Measurements from ENCODE around the gene IL12RB2.

The IL12RB2 gene

GRCh38 chr1:67332653-67333529 is 25.2 kb downstream of the IL12RB2 start:
- ChIA-PET CTCF (interaction anchor here (0.7 to 2.1 kb wide), 6 partner anchors 12 to 168 kb away, joined by 3 to 8 read pairs (median 4); no protein-coding TSS in a partner anchor), POLR2A (no interaction called here)
- no peak overlapping the region for H3K4me3 ChIP-seq (ENCODE audit: low read depth, low read length)
- no peak for TF ChIP-seq CTCF (IDR thresholded peaks at IDR 0.05; ENCODE audit: insufficient read depth, low read length, missing control alignments)
- no peak for DNase-seq (ENCODE audit: low read depth, low spot score)

- no peak for TF ChIP-seq CTCF (IDR thresholded peaks at IDR 0.05; ENCODE audit: insufficient read depth, low read length, missing control alignments)
- H3K4me3 ChIP-seq (ENCODE audit: low read depth, low read length) = no peak overlapping the region
- ChIA-PET POLR2A (no interaction called here), CTCF (interaction anchor here (0.8 to 2.1 kb wide), 5 partner anchors 14 to 168 kb away, joined by 3 to 8 read pairs (median 5); no protein-coding TSS in a partner anchor)
- DNase-seq (ENCODE audit: low read depth, low spot score) = no peak
These were observed 25.9 kb downstream of the IL12RB2 start for GRCh38 chr1:67333603-67334002.

GRCh38 chr1:67335411-67335810 is 27.7 kb downstream of the IL12RB2 start:
- CTCF ChIA-PET = interaction anchor here (1.2 to 2.0 kb wide), 2 partner anchors 10 to 13 kb away, joined by 5 to 9 read pairs; no protein-coding TSS in a partner anchor
- no peak for DNase-seq (ENCODE audit: low read depth, low spot score)
- H3K4me3 ChIP-seq (ENCODE audit: low read depth, low read length) = no peak overlapping the region
- POLR2A ChIA-PET = no interaction called here
- no peak for TF ChIP-seq CTCF (IDR thresholded peaks at IDR 0.05; ENCODE audit: insufficient read depth, low read length, missing control alignments)

GRCh38 chr1:67336157-67336556 is 28.5 kb downstream of the IL12RB2 start:
- H3K4me3 ChIP-seq (ENCODE audit: low read depth, low read length) = no peak overlapping the region
- ChIA-PET CTCF (interaction anchor here (0.7 to 2.0 kb wide), 3 partner anchors 9 to 164 kb away, joined by 3 to 9 read pairs (median 5); no protein-coding TSS in a partner anchor), POLR2A (no interaction called here)
- TF ChIP-seq CTCF (IDR thresholded peaks at IDR 0.05; ENCODE audit: insufficient read depth, low read length, missing control alignments) = no peak
- DNase-seq (ENCODE audit: low read depth, low spot score) = no peak

GRCh38 chr1:67336783-67337182 is 29.1 kb downstream of the IL12RB2 start:
- CTCF ChIA-PET = interaction anchor here (0.6 to 2.0 kb wide), 6 partner anchors 8 to 163 kb away, joined by 3 to 9 read pairs (median 3); no protein-coding TSS in a partner anchor
- H3K4me3 ChIP-seq (ENCODE audit: low read depth, low read length) = no peak overlapping the region
- TF ChIP-seq CTCF (IDR thresholded peaks at IDR 0.05; ENCODE audit: insufficient read depth, low read length, missing control alignments) = no peak
- no peak for DNase-seq (ENCODE audit: low read depth, low spot score)
- POLR2A ChIA-PET = interaction anchor here (0.5 kb wide), 1 partner anchor 11 kb away, joined by 3 read pairs; no protein-coding TSS in a partner anchor

GRCh38 chr1:67338642-67339041 is 31.0 kb downstream of the IL12RB2 start:
- ChIA-PET CTCF (interaction anchor here (2.8 to 2.9 kb wide), 2 partner anchors 10 to 162 kb away, joined by 29 to 30 read pairs; no protein-coding TSS in a partner anchor), POLR2A (no interaction called here)
- no peak overlapping the region for H3K4me3 ChIP-seq (ENCODE audit: low read depth, low read length)
- DNase-seq (ENCODE audit: low read depth, low spot score) = no peak
- TF ChIP-seq CTCF (IDR thresholded peaks at IDR 0.05; ENCODE audit: insufficient read depth, low read length, missing control alignments) = no peak

Measured in AG04449 (cell line).